Eye (tissue), 1 donor: ENCODE measurements around the gene LYRM9.
"Not testable (repeated sequence)": the region's sequence is repeated elsewhere in the genome, so short reads cannot be mapped to it uniquely, and the experiment has no call there.

Experiments used
- DNase-seq: peaks from one replicate; pipeline ENCODE4 v3.0.0-alpha.2; 2015

The LYRM9 gene

DNA sequence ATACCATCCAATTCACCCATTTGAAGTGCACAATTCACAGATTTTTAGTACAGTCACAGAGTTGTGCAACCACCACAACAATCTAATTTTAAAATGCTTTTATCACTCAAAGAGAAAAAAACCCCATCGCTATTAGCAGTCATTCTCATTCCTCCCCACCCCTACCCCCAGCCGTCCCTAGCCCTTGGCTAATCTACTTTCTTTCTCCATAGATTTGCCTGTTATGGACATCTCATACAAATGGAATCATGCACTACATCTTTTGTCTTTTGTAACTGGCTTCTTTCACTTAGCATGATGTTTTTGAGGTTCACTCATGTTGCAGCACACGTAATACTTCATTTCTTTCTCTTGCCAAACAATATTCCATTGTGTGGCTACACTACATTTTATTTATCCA, 20.4 kb downstream of the LYRM9 start:
- no peak for DNase-seq

DNA sequence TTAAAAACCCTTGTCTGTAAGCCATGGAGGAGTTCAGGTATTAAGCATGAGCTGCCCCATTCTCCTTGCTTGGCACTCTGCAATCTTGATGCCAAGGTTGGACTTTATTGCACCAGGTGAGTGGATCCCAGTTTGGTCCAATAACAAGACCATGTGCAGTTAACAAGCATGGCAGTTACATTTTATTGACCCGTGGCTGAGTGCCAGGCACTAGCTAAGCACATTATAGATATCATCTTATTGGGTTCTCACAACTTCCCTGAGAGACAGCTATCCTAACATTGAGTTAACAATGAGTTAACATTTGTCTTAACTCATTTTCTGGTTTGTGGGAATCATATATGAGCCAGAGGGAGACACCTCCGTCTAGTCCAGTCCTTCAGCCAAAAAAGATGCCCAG, 21.8 kb downstream of the LYRM9 start:
- no peak for DNase-seq

GRCh38 chr17:27870345-27870744, 22.8 kb downstream of the LYRM9 start:
- DNase-seq, result no peak

DNA sequence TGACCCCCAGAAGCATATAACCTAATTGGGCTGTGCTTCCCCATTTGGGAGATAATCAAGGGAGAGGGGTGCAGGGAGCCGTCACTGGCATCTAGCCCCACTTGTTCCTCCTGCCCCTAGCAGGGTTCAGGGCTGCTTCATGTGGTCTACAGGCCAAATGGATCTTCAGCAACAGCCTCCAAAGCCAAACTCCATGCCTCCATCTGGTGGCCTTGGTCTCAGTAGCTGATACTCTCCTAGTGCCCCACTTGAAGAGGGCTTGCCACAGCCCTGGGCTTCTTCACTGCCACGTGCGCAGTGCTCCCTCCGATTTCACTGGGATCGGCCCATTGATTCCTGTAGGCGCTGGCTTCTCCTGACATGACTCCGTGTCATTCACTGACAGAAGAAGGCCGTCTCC, 24.6 kb downstream of the LYRM9 start:
- no peak for DNase-seq

DNA sequence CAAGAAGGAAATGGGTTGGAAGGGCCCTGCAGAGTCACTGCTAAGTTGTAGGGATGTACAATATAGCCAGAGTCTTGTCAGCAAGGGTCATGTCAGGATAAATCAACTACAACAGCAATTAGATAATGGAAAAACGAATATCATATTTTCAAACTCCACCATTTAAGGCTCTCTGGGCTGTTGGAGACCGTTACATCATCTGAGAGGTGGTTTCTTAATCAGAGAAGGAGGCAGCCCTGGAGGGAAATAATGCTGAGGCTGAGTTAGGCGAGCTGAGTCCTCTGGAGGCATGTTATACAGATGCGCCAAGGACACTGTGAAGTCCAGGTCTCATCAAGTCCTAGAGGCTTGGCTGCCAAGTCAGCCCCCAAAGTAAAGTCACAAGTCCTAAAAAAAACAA, 30.3 kb downstream of the LYRM9 start:
- no peak for DNase-seq

GRCh38 chr17:27862004-27862403, 31.2 kb downstream of the LYRM9 start:
- DNase-seq, result no peak

GRCh38 chr17:27860971-27861664, 32.0 kb downstream of the LYRM9 start:
- no peak for DNase-seq

DNA sequence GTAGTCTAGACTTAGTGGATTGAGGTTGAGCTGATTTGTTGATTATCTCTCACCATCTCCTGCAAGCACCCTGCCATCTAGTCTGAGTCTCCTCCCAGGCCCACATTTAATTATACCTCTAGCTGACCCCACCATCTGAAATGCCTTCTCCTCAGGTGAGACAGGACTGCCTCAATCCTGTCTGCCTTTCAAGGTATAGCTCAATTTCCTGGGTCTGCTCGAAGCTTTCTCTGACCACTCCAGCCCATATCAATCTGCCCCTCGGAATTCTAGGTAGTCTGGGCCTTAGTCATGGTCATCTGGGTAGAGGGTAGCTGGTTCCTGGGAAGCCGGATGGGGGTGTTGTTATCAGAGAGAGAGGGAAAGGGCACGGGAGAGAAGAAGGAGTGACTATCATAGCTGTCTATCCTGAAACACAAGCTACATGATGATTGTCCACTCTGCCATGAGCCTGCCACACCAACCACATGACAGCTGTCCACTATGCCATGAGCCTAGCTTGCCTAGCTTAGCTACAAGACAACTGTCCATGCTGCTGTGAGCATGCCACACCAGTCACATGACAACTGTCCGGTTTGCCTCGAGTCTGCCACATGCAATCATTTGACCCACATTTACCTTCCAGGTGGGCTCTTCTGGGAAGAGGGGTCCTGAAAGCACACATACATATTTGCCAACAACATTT, 34.4 kb downstream of the LYRM9 start:
- DNase-seq, result no peak

DNA sequence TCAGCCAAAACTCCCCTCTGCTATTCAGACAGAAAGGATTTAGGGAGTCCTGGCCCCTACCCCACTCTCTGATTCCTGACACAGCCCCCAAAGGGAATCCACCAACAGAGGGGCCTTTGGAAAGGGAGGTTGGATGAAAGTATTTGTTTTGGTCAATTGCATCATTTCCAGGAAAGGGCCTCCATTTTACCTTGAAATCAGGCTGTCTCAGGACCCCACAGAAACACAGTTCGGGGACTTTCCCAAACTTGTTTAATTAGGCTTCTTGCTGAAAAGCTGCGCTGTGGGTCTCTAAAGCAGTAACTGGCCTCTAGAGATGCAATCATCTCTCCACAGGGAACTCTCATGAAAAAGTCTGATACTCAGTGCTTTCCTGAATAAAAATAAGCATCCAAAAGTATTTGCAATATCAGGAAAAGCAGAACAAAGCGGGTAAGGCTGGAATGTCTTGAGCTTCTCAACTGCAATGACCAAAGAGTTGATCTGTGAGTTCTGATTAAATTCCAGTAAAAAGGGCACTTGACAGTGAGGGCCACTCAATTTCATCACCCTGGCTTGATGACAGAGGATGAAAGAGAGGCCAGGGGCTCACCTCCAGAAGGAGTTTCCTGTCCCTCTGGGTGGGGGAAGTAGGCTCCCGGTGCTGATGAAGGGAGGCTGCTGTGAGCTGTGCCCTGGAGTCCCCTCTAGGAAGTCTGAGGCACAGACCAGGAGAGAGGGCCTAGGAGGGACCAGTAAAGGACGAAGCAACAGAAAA, 36.3 kb downstream of the LYRM9 start:
- no peak for DNase-seq

DNA sequence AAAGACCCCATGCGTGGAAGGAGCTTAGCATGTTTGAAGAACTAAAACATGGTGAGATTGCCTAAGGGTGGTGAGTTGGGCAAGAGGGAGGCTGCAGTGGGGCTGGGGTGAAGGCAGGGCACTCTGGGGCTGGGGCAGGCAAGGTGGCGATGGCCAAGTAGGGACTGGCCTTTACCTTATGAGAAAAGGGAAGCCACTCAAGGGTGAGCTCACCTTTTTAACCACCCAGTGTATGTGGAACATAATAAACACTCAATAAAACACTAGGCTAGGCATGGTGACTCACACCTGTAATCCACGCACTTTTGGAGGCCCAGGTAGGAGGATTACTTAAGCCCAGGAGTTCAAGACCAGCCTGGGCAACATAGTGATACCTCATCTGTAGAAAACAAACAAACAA, 37.7 kb downstream of the LYRM9 start:
- DNase-seq, result no peak

DNA sequence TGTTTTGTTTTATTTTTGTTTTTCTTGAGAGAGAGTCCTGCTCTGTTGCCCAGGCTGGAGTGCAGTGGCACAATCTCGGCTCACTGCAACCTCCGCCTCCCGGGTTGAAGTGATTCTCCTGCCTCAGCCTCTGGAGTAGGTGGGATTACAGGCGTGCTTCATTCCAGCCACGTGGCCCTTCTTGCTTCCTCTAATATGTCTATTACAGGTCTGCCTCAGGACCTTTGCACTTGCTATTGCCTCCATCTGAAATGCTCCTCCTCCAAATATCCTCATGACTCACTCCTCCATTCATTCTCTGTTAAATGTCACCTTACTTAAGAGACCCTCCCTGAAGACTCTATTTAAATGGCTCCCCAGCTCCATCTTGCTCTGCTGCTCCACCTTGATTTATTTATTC, 39.0 kb downstream of the LYRM9 start:
- no peak for DNase-seq

GRCh38 chr17:27853091-27853490, 40.1 kb downstream of the LYRM9 start:
- DNase-seq, result no peak

DNA sequence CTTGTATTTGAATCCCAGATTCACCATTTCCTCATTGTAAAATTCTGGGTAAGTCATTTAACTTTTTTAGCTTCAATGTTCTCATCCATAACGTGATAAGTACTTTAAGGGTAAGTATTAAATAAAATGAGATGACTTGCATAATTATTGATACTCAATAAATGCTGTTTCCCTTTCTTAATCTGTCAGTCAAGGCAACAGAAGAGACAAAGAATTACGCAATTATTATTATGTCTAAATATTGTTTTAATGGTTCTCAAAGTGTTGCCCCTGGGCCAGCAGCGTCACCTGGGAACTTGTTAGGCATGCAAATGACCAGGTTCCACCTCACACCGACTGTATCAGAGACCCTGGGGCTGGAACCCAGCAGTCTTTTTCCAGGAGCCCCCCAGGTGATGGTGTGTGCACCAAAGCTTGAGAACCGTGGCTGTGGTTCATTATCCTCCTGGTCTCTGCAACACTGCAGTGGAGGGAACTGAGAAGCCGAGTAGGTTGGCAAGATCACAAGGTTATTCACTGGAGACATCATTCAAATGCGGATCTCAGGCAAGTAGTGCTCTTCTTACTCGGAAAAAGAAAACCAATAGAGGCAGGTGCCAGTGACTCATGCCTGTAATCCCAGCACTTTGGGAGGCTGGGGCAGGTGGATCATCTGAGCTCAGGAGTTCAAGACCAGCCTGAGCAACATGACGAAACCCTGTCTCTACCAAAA, 43.5 kb downstream of the LYRM9 start:
- no peak for DNase-seq

DNA sequence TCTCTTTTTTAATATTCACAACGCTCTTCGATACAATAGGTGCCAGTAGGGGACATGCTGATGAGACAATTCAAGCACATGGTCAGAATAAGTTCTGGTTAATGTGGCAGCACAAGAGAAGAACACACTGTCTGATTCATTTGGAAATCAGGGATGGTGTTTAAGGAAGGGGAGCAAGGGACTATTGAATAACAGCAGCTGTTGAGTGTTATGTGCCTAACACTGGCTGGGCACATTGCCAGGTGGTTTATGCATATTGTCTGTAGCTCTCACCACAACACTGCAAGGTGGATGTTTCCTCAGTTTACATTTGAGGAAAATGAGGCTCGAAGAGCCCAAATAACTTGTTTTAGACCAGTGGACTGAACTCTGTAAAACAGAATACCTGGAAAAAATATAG, 44.2 kb downstream of the LYRM9 start:
- peak; percentile 11 for DNase-seq

- not testable (repeated sequence) for DNase-seq
Observed at GRCh38 chr17:27846808-27847307, 46.3 kb downstream of the LYRM9 start.

DNA sequence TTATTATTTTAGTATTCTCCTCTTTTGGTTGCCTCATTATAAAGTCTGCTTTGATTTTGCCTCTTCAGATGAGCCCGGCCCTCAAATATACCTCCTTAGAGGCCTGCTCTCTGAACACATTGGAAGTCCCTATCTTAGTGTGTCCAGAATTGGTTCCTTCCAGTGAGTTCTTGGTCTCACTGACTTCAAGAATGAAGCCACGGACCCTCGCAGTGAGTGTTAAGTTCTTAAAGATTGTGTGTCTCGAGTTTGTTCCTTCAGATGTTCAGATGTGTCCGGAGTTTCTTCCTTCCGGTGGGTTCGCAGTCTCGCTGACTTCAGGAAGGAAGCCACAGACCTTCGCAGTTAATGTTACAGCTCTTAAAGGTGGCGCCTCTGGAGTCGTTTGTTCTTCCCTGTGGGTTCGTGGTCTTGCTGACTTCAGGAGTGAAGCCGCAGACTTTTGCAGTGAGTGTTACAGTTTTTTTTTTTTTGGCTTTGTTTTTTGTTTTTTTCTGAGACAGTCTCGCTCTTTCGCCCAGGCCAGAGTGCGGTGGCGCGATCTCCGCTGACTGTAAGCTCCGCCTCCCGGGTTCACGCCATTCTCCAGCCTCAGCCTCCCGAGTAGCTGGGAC, 47.0 kb downstream of the LYRM9 start:
- no peak for DNase-seq

DNA sequence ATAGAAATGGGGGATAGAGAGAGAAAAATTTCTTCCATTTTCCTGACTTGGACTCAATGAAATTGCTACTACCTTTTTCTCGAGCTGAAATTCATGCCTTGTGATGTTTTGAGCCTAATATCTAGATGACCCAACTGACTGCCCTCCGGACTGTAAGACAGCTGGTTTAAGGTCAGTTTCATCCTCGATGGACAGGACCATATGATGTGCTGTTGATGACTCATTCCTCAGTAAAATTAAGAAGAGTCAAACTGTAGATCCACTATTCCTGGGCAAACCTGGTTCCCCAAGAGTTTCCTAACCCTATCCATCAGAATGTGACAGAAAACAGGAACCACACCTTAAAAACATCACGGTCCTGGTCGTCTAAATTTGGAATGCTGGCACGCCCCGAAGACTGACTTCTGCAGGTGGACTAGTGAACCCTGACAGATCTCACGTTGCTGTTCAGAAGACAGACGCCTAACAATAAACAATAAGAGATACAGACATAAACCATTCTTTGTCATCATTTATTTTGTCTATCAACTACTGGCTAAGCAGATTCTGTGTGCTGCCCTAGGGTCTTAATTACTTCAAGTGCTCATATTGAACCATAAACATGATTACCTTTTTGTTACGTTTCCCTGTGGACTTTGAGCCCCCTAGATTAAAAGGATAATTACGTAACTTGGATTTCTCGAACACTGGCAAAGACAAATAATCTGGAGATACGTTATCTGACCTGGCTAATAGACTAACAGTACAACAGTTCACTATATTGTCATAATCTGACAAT, 47.7 kb downstream of the LYRM9 start:
- no peak for DNase-seq

DNA sequence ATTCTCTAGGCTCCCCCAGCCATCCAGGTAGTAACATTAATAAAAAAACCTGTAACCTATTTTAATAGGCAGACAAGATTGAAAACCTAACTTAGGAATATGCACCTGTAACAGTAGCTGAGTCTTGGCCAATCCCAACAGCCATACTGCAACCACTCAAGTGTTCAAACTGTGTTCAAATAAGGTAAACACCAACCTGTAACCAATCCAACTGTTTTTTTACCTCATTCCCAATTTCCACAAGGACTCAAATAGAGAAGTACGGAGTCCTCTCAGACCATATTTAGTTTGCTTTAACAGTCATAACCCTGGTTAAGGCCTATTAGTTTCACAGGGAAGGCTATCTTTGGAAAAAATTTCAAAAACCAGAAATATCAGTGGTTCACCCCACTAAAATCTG, 52.5 kb downstream of the LYRM9 start:
- DNase-seq, result no peak

DNA sequence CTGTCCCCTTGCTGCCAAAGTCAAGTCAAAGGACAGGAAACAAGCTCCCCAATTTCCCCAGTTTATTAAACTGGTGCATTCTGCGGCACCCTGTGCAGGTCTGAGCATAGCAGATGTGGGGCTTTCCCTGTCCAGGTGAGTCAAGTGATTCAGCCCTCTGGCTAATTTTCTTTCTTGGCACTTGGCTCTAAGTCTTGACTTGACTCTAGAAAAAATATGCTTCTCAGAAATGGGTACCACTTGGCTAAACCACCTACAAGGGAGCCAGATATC, 52.8 kb downstream of the LYRM9 start:
- not testable (repeated sequence) for DNase-seq

DNA sequence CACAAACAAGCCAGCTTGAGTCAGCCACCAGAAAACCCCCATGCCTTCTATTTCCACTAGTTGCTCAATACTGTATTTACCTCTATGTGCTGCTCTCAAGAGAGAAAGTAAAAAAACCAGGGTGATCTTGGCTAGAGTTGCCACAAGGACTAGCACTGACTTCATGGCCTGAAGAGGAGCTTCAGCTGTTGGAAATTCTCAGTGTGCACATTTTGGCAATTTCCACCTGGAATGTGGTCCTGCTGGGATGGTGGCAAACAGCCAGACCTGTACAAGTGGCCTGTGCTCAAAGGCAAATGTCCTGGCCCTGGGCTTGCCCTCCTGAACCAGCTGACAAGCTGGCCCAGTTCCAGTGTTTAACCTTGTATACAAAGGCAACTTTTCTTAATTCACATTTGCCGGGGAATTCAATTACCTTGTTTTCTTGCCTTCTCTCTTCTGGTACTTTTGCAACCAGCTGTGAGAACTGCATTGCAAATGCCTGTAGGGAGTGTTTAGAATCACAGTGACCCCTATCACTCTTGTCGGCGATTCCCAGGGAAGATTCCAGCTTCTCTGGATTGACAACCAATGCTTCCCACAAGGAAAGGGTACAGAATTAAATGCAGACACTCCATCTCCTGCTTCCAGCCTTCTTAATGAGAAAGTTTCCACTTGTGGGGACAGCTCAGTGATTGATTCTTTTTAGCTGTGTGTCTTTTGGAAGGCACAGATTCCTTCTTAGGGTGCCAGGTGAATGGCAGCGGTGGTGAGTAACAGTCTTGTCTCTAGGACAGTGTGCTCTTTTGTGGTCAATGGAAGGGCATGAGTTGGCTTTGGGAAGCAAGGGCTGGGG, 53.4 kb downstream of the LYRM9 start:
- DNase-seq, result not testable (repeated sequence)

- DNase-seq, result not testable (repeated sequence)
Observed at GRCh38 chr17:27838607-27839006, 54.6 kb downstream of the LYRM9 start.
